ENCODE data around the gene NAB2.
A peak's percentile ranks its signal among the peaks of the same experiment; 100 is the strongest.

NAB2 gene

GRCh38 chr12:57094208-57095160 lies 5.6 kb downstream of the NAB2 start:
- no peak for DNase-seq

- no peak for DNase-seq
Measured at GRCh38 chr12:57095440-57095839, 6.5 kb downstream of the NAB2 start.

GRCh38 chr12:57096099-57096572 lies 7.2 kb downstream of the NAB2 start:
- peak in 2 of 4 experiments; percentile 38 for DNase-seq

GRCh38 chr12:57096748-57097553 lies 8.0 kb downstream of the NAB2 start:
- DNase-seq = no peak

- DNase-seq = no peak
Measured at GRCh38 chr12:57097554-57097835, 8.6 kb downstream of the NAB2 start.

- DNase-seq = peak in 2 of 4 experiments; percentile 31 to 36
Measured at GRCh38 chr12:57098546-57098945, 9.6 kb downstream of the NAB2 start.

- DNase-seq = peak; percentile 66 to 81 (median 78)
Measured at GRCh38 chr12:57099047-57099714, 10.3 kb downstream of the NAB2 start.

GRCh38 chr12:57099766-57100165 lies 10.9 kb downstream of the NAB2 start:
- DNase-seq = no peak

GRCh38 chr12:57101892-57102695 lies 13.2 kb downstream of the NAB2 start:
- DNase-seq = peak in 2 of 4 experiments; percentile 29 to 41

GRCh38 chr12:57103856-57104255 lies 14.9 kb downstream of the NAB2 start:
- DNase-seq = no peak

GRCh38 chr12:57104292-57104910 lies 15.5 kb downstream of the NAB2 start:
- no peak for DNase-seq

GRCh38 chr12:57105011-57105753 lies 16.3 kb downstream of the NAB2 start:
- DNase-seq = no peak

GRCh38 chr12:57106021-57106708 lies 17.3 kb downstream of the NAB2 start:
- no peak for DNase-seq

- DNase-seq = no peak
Measured at GRCh38 chr12:57107456-57108155, 18.7 kb downstream of the NAB2 start.

GRCh38 chr12:57109207-57110103 lies 20.5 kb downstream of the NAB2 start:
- DNase-seq = peak in 1 of 4 experiments; percentile 1

GRCh38 chr12:57110104-57111030 lies 21.5 kb downstream of the NAB2 start:
- DNase-seq = peak; percentile 52 to 80 (median 68)

GRCh38 chr12:57111031-57111734 lies 22.3 kb downstream of the NAB2 start, which contains the start of gene STAT6:
STAT6 (minus strand) TSS chr12:57111362; CDS start chr12:57108278, 3,084 bp downstream.
- peak; percentile 89 to 96 (median 94) for DNase-seq
